Measurements from ENCODE around the gene GPC3. TPM values are rescaled to one million over a fixed set of nuclear protein-coding genes. Genes with fewer than 3 reads are reported as not detected.
"Not testable (repeated sequence)": the region's sequence is repeated elsewhere in the genome, so short reads cannot be mapped to it uniquely, and the experiment has no call there.

Gene GPC3
- total RNA-seq, 5 donors from 2014 or later (not counting 1 experiment from before 2014, with no cell fraction given) = 0.72 to 1.5 (median 1.1) TPM

DNA sequence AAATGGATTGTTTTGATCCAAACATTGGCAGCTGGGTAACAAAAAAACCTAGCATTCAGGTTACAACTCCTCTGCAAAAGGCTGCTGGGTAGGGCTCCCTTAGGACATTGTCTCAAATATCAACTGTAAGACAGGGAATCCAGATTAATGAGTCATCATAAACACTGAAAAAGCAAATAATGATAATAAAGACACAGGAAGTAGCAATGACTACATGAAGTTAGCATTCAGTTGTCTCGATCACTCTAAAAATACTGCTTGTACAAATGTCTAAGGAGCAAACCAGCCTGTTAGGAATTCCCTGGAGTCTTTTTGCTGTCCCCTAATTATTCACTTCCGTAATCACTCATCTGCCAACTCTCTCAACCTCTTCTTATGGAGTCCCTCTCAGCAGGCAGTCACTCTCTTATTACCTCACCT is 259.2 kb downstream of the GPC3 start:
- WGBS (ENCODE audit: insufficient coverage) = 57% methylated on average over 1 of the region's 2 CpGs
- CTCF ChIA-PET = no interaction called here
- POLR2A ChIA-PET = no interaction called here
- Histone ChIP-seq H3K4me3 (ENCODE audit: control insufficient read depth in 1 of 2, extremely low read depth in 1 of 2, low read length in 1 of 2) (no peak overlapping the region), H3K36me3 (ENCODE audit: control insufficient read depth in 2 of 2, extremely low read depth in 1 of 2, insufficient read depth in 1 of 2, low read length in 1 of 2) (no peaks in the 10 kb centered on the region), H3K27me3 (replicated peaks in 1 of 2; ENCODE audit: control insufficient read depth in 2 of 2, extremely low read depth in 1 of 2, insufficient read depth in 2 of 2, low read length in 1 of 2) (no peaks in the 10 kb centered on the region), H3K4me1 (ENCODE audit: control insufficient read depth in 1 of 2, extremely low read depth in 1 of 2, insufficient read depth in 2 of 2, low read length in 2 of 2) (peaks cover 0 to 3% of the 10 kb centered on the region in 2 experiments), H3K9me3 (no peaks in the 10 kb centered on the region), H3K27ac (ENCODE audit: low read length) (no peak overlapping the region)
- Mint-ChIP-seq H3K27me3 (peaks cover 0 to 26% of the 10 kb centered on the region in 2 donors), H3K36me3 (no peaks in the 10 kb centered on the region), H3K9me3 (no peaks in the 10 kb centered on the region), H3K27ac (no peak overlapping the region), H3K4me3 (no peak overlapping the region), H3K4me1 (peaks cover 0 to 16% (median 7%) of the 10 kb centered on the region in 3 donors)
- ATAC-seq (replicated peaks in 1 of 4) (no peak), DNase-seq (no peak)

GRCh38 chrX:133723930-133724329 is 261.5 kb downstream of the GPC3 start:
- peaks cover 0 to 16% (median 7%) of the 10 kb centered on the region in 3 donors for H3K4me1 Mint-ChIP-seq
- Histone ChIP-seq H3K36me3 (ENCODE audit: control insufficient read depth in 2 of 2, extremely low read depth in 1 of 2, insufficient read depth in 1 of 2, low read length in 1 of 2) (no peaks in the 10 kb centered on the region), H3K27ac (ENCODE audit: low read length) (no peak overlapping the region), H3K4me1 (ENCODE audit: control insufficient read depth in 1 of 2, extremely low read depth in 1 of 2, insufficient read depth in 2 of 2, low read length in 2 of 2) (peaks cover 0 to 3% of the 10 kb centered on the region in 2 experiments), H3K9me3 (no peaks in the 10 kb centered on the region), H3K27me3 (replicated peaks in 1 of 2; ENCODE audit: control insufficient read depth in 2 of 2, extremely low read depth in 1 of 2, insufficient read depth in 2 of 2, low read length in 1 of 2) (no peaks in the 10 kb centered on the region), H3K4me3 (ENCODE audit: control insufficient read depth in 1 of 2, extremely low read depth in 1 of 2, low read length in 1 of 2) (no peak overlapping the region)
- DNase-seq = no peak
- ATAC-seq (replicated peaks in 1 of 4) = no peak
- peaks cover 0 to 21% of the 10 kb centered on the region in 2 donors for H3K27me3 Mint-ChIP-seq
- POLR2A ChIA-PET = no interaction called here
- H3K27ac Mint-ChIP-seq = no peak overlapping the region
- H3K4me3 Mint-ChIP-seq = no peak overlapping the region
- H3K9me3 Mint-ChIP-seq = no peaks in the 10 kb centered on the region
- CTCF ChIA-PET = no interaction called here
- no peaks in the 10 kb centered on the region for H3K36me3 Mint-ChIP-seq
- WGBS (ENCODE audit: insufficient coverage) = no CpG with 5 or more reads among the region's 4 CpGs

DNA sequence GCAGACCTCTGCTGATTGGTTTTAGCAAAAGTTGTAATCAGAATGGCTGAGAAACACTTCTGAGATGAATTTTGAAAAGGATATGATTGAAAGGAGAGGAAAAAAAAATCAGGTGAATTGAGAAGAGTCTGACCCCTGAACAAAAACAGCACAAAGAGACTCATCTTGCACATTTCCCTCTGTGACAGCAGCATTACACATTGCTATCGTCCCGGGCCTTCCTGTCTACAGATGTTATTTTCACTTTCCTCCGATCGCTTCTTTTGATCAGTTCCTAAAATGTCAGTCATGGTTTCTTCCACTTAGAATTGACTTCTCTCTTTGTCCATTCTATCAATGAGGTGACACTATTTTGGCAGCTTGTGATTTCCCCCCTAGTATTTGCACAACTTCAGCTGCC is 262.6 kb downstream of the GPC3 start:
- H3K27me3 ChIP-seq (replicated peaks in 1 of 2; ENCODE audit: control insufficient read depth in 2 of 2, extremely low read depth in 1 of 2, insufficient read depth in 2 of 2, low read length in 1 of 2) = no peaks in the 10 kb centered on the region
- H3K27ac Mint-ChIP-seq = peak overlapping the region in 1 of 2 donors; percentile 7
- H3K4me3 Mint-ChIP-seq = peak overlapping the region; percentile 2 to 41 (median 37)
- peaks cover 0 to 3% of the 10 kb centered on the region in 2 experiments for H3K4me1 ChIP-seq (ENCODE audit: control insufficient read depth in 1 of 2, extremely low read depth in 1 of 2, insufficient read depth in 2 of 2, low read length in 2 of 2)
- peaks cover 0 to 21% of the 10 kb centered on the region in 2 donors for H3K27me3 Mint-ChIP-seq
- H3K9me3 ChIP-seq = no peaks in the 10 kb centered on the region
- H3K27ac ChIP-seq (ENCODE audit: low read length) = no peak overlapping the region
- peaks cover 2 to 16% (median 7%) of the 10 kb centered on the region in 3 donors for H3K4me1 Mint-ChIP-seq
- 13% methylated on average over 4 of the region's 4 CpGs for WGBS (ENCODE audit: insufficient coverage)
- ChIA-PET POLR2A (no interaction called here), CTCF (no interaction called here)
- H3K9me3 Mint-ChIP-seq = no peaks in the 10 kb centered on the region
- H3K36me3 Mint-ChIP-seq = no peaks in the 10 kb centered on the region
- no peak overlapping the region for H3K4me3 ChIP-seq (ENCODE audit: control insufficient read depth in 1 of 2, extremely low read depth in 1 of 2, low read length in 1 of 2)
- ATAC-seq (replicated peaks in 1 of 4) (peak in 2 of 4 experiments; percentile 26 to 53), DNase-seq (peak in 1 of 35 experiments; percentile 5)
- H3K36me3 ChIP-seq (ENCODE audit: control insufficient read depth in 2 of 2, extremely low read depth in 1 of 2, insufficient read depth in 1 of 2, low read length in 1 of 2) = no peaks in the 10 kb centered on the region

- Mint-ChIP-seq H3K27me3 (peaks cover 0 to 15% of the 10 kb centered on the region in 2 donors), H3K4me1 (peaks cover 6 to 21% (median 12%) of the 10 kb centered on the region in 3 donors)
- H3K36me3 Mint-ChIP-seq; H3K27me3 ChIP-seq (replicated peaks in 1 of 2; ENCODE audit: control insufficient read depth in 2 of 2, extremely low read depth in 1 of 2, insufficient read depth in 2 of 2, low read length in 1 of 2); H3K36me3 ChIP-seq (ENCODE audit: control insufficient read depth in 2 of 2, extremely low read depth in 1 of 2, insufficient read depth in 1 of 2, low read length in 1 of 2); ATAC-seq (replicated peaks in 1 of 4); H3K9me3 Mint-ChIP-seq; H3K27ac Mint-ChIP-seq; H3K4me1 ChIP-seq (ENCODE audit: control insufficient read depth in 1 of 2, extremely low read depth in 1 of 2, insufficient read depth in 2 of 2, low read length in 2 of 2); DNase-seq; H3K9me3 ChIP-seq; H3K4me3 Mint-ChIP-seq; H3K27ac ChIP-seq (ENCODE audit: low read length); CTCF ChIA-PET; H3K4me3 ChIP-seq (ENCODE audit: control insufficient read depth in 1 of 2, extremely low read depth in 1 of 2, low read length in 1 of 2): not testable (repeated sequence)
- POLR2A ChIA-PET = interaction anchor here in 1 of 2 donors (0.6 kb wide), 1 partner anchor 25 kb away, joined by 5 read pairs; no protein-coding TSS in a partner anchor
- no CpG with 5 or more reads among the region's 3 CpGs for WGBS (ENCODE audit: insufficient coverage)
These were observed 265.1 kb downstream of the GPC3 start for GRCh38 chrX:133720269-133720668.

GRCh38 chrX:133715715-133716114 is 269.7 kb downstream of the GPC3 start:
- WGBS (ENCODE audit: insufficient coverage) = no CpG with 5 or more reads among the region's 1 CpG
- ATAC-seq (replicated peaks in 1 of 4) = no peak
- peaks cover 5 to 6% (median 5%) of the 10 kb centered on the region in 3 donors for H3K4me1 Mint-ChIP-seq

GRCh38 chrX:133709501-133709900 is 275.9 kb downstream of the GPC3 start:
- Histone ChIP-seq H3K4me1 (ENCODE audit: control insufficient read depth in 1 of 2, extremely low read depth in 1 of 2, insufficient read depth in 2 of 2, low read length in 2 of 2) (no peaks in the 10 kb centered on the region), H3K27me3 (replicated peaks in 1 of 2; ENCODE audit: control insufficient read depth in 2 of 2, extremely low read depth in 1 of 2, insufficient read depth in 2 of 2, low read length in 1 of 2) (no peaks in the 10 kb centered on the region), H3K27ac (ENCODE audit: low read length) (no peak overlapping the region), H3K4me3 (ENCODE audit: control insufficient read depth in 1 of 2, extremely low read depth in 1 of 2, low read length in 1 of 2) (no peak overlapping the region), H3K36me3 (ENCODE audit: control insufficient read depth in 2 of 2, extremely low read depth in 1 of 2, insufficient read depth in 1 of 2, low read length in 1 of 2) (no peaks in the 10 kb centered on the region), H3K9me3 (no peaks in the 10 kb centered on the region)
- WGBS (ENCODE audit: insufficient coverage) = no CpG with 5 or more reads among the region's 1 CpG
- H3K4me3 Mint-ChIP-seq = no peak overlapping the region
- ATAC-seq (replicated peaks in 1 of 4) (no peak), DNase-seq (no peak)
- no peaks in the 10 kb centered on the region for H3K4me1 Mint-ChIP-seq
- H3K27me3 Mint-ChIP-seq = peaks cover 0 to 12% of the 10 kb centered on the region in 2 donors
- ChIA-PET POLR2A (no interaction called here), CTCF (interaction anchor here in 1 of 2 donors (0.5 kb wide), 2 partner anchors 175 to 400 kb away, joined by 3 read pairs; no protein-coding TSS in a partner anchor)
- H3K9me3 Mint-ChIP-seq = no peaks in the 10 kb centered on the region
- H3K36me3 Mint-ChIP-seq = no peaks in the 10 kb centered on the region
- no peak overlapping the region for H3K27ac Mint-ChIP-seq

More at GRCh38 chrX:133715715-133716114, 269.7 kb downstream of the GPC3 start:
- ChIA-PET CTCF (no interaction called here), POLR2A (no interaction called here)
- no peak for DNase-seq
- no peaks in the 10 kb centered on the region for H3K9me3 Mint-ChIP-seq
- H3K36me3 Mint-ChIP-seq = no peaks in the 10 kb centered on the region
- no peaks in the 10 kb centered on the region for H3K36me3 ChIP-seq (ENCODE audit: control insufficient read depth in 2 of 2, extremely low read depth in 1 of 2, insufficient read depth in 1 of 2, low read length in 1 of 2)
- no peak overlapping the region for H3K27ac ChIP-seq (ENCODE audit: low read length)
- H3K27ac Mint-ChIP-seq = no peak overlapping the region
- H3K27me3 Mint-ChIP-seq = peaks cover 0 to 20% of the 10 kb centered on the region in 2 donors
- no peak overlapping the region for H3K4me3 Mint-ChIP-seq
- H3K4me3 ChIP-seq (ENCODE audit: control insufficient read depth in 1 of 2, extremely low read depth in 1 of 2, low read length in 1 of 2) = no peak overlapping the region
- H3K9me3 ChIP-seq = no peaks in the 10 kb centered on the region
- no peaks in the 10 kb centered on the region for H3K27me3 ChIP-seq (replicated peaks in 1 of 2; ENCODE audit: control insufficient read depth in 2 of 2, extremely low read depth in 1 of 2, insufficient read depth in 2 of 2, low read length in 1 of 2)
- H3K4me1 ChIP-seq (ENCODE audit: control insufficient read depth in 1 of 2, extremely low read depth in 1 of 2, insufficient read depth in 2 of 2, low read length in 2 of 2) = no peaks in the 10 kb centered on the region

DNA sequence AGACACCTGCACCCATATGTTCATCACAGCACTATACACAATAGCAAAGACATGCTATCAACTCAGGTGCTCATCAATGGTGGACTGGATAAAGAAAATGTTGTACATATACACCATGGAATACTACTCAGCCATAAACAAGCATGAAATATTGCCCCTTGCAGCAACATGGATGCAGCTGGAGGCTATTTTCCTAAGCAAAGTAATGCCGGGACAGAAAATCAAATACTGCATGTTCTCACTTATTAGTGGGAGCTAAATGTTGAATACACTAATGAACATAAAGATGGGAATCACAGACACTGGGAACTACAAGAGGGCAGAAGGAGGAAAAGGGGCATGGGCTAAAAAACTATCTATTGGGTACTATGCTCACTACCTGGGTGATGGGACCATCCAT is 278.5 kb downstream of the GPC3 start:
- ATAC-seq (replicated peaks in 1 of 4) = no peak
- H3K36me3 ChIP-seq (ENCODE audit: control insufficient read depth in 2 of 2, extremely low read depth in 1 of 2, insufficient read depth in 1 of 2, low read length in 1 of 2) = no peaks in the 10 kb centered on the region
- H3K4me1 ChIP-seq (ENCODE audit: control insufficient read depth in 1 of 2, extremely low read depth in 1 of 2, insufficient read depth in 2 of 2, low read length in 2 of 2) = no peaks in the 10 kb centered on the region
- Mint-ChIP-seq H3K27ac (no peak overlapping the region), H3K36me3 (no peaks in the 10 kb centered on the region), H3K9me3 (no peaks in the 10 kb centered on the region), H3K27me3 (peaks cover 0 to 21% of the 10 kb centered on the region in 2 donors), H3K4me3 (no peak overlapping the region), H3K4me1 (no peaks in the 10 kb centered on the region)
- H3K27ac ChIP-seq (ENCODE audit: low read length) = no peak overlapping the region
- H3K27me3 ChIP-seq (replicated peaks in 1 of 2; ENCODE audit: control insufficient read depth in 2 of 2, extremely low read depth in 1 of 2, insufficient read depth in 2 of 2, low read length in 1 of 2) = no peaks in the 10 kb centered on the region
- H3K9me3 ChIP-seq = no peaks in the 10 kb centered on the region
- POLR2A ChIA-PET = no interaction called here
- DNase-seq = no peak
- no CpG with 5 or more reads among the region's 1 CpG for WGBS (ENCODE audit: insufficient coverage)
- H3K4me3 ChIP-seq (ENCODE audit: control insufficient read depth in 1 of 2, extremely low read depth in 1 of 2, low read length in 1 of 2) = no peak overlapping the region
- CTCF ChIA-PET = no interaction called here
